MM.1S (cell line): ENCODE measurements around the gene NCL.

Source experiments
- CTCF ChIP-seq: fragments of 300-600 bp; sonication (generic); IDR thresholded peaks from 2 replicates; pipeline ENCODE4 v1.5.1; 2016; ENCODE audit warnings: antibody characterized with exemption, low read length, mixed read lengths
- EZH2 ChIP-seq: fragments of 300-600 bp; sonication (generic); optimal IDR thresholded peaks from 2 replicates; pipeline ENCODE3; 2017; ENCODE audit warnings: low read depth, mild to moderate bottlenecking, antibody characterized with exemption, low read length, mixed read lengths

GRCh38 chr2:231410293-231411004, 53.8 kb downstream of the NCL start:
- TF ChIP-seq CTCF: peak; percentile 26; the same call in 1 of the 2 replicates
- no peak for TF ChIP-seq EZH2
